Spleen (tissue), 7 donors: ENCODE data around the gene CUEDC1.
A peak's percentile ranks its signal among the peaks of the same experiment; 100 is the strongest.

Experiments
- POLR2A ChIP-seq, 3 donors: fragments of 450-650 bp; IDR thresholded peaks; one replicate each; pipeline ENCODE4 v1.5.1; 2017; ENCODE audit warnings: antibody characterized with exemption in 3 of 3, mild to moderate bottlenecking in 1 of 3
- TF ChIP-seq, protein P1 (sequence below), 11 experiments: fragments of 200-600 bp in 7 of 11; fragments of 450-650 bp in 4 of 11; sonication (generic) in 4 of 11; IDR thresholded peaks in 8 of 11; conservative IDR thresholded peaks in 3 of 11; 1 replicate in 7 of 11; 2 replicates in 4 of 11; pipeline versions ENCODE4 v1.4.0 to v1.8.0; 2016 to 2021; ENCODE audit warnings: antibody characterized with exemption in 11 of 11, inconsistent platforms in 4 of 11, mild to moderate bottlenecking in 1 of 11
- donor health status: DM: no; HTN: no; CAD: no; lungs with moderate emphysema.
- donor health status: DM: no; HTN: no; CAD: no.
- donor health status: DM: no; HTN: no; CAD: no.

DNA sequence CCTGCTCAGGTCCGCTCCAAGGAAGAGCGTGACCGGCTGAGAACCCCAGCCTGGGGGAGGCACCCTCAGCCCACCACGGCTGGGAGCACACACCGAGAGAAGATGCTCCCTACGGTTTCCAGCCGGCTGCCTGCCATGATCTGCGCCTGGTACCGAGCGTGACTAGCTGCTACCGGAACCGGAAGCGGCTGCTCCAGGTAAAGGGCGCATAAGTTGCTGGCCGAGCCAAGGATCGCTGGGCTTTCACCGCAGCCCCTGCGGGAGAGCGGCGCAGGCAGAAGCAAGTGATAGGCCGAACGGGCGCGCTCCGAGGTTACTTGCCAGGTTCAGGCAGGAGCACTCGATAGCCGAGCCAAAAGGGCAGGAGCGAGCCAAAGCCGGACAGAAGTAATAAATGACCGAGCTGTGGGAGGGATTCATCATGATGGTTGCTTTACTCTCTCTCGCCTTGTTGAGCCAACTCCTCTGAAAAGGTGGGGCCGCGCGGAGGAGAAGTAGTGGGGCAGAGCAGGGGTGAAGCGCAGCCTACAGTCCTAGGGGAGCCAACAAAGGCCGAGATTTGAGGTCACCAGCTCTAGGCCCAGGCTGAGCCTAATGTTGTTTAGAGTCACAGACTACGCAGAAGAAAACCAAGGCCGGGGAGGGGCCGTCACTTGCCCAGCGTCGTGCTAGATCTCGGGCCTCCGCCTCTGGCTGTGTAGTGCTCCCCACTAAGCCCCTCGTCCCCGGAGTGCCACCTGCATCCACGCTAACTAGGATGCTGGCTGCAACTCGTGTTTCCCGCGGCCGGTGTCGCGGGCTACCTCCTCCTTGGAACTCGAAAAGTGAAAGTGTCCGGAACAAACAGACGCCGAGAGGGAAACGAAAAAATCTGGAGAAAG lies 105.1 kb downstream of the CUEDC1 start, which contains the start of gene MRPS23:
- TF ChIP-seq, protein P1, sequence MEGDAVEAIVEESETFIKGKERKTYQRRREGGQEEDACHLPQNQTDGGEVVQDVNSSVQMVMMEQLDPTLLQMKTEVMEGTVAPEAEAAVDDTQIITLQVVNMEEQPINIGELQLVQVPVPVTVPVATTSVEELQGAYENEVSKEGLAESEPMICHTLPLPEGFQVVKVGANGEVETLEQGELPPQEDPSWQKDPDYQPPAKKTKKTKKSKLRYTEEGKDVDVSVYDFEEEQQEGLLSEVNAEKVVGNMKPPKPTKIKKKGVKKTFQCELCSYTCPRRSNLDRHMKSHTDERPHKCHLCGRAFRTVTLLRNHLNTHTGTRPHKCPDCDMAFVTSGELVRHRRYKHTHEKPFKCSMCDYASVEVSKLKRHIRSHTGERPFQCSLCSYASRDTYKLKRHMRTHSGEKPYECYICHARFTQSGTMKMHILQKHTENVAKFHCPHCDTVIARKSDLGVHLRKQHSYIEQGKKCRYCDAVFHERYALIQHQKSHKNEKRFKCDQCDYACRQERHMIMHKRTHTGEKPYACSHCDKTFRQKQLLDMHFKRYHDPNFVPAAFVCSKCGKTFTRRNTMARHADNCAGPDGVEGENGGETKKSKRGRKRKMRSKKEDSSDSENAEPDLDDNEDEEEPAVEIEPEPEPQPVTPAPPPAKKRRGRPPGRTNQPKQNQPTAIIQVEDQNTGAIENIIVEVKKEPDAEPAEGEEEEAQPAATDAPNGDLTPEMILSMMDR (IDR thresholded peaks at IDR 0.05 in 8 of 11, conservative IDR thresholded peaks at IDR 0.05 in 3 of 11), result peak in 7 of 11 experiments; percentile 3 to 64 (median 34)
- TF ChIP-seq POLR2A (IDR thresholded peaks at IDR 0.05), result peak in 2 of 3 donors; percentile 7 to 72
